ENCODE measurements around the gene OR1J2. TPM values are rescaled to one million over a fixed set of nuclear protein-coding genes. Genes with fewer than 3 reads are reported as not detected.

OR1J2 gene
- total RNA-seq, 2 experiments from 2014 or later = not detected

Other genes with a start within 250 kb of the OR1J2 start
- 10 to 100 TPM; 25.8 to 25.9 TPM for gene RBM18, start 246.0 kb upstream of the OR1J2 start, total RNA-seq
- gene MRRF, start 245.9 kb upstream of the OR1J2 start, total RNA-seq = 10 to 100 TPM; 51.0 TPM
- not detected for gene PTGS1, start 139.8 kb upstream of the OR1J2 start, total RNA-seq
- gene OR1J1, start 32.9 kb upstream of the OR1J2 start, total RNA-seq = not detected
- not detected for gene OR1J4, start 8.3 kb downstream of the OR1J2 start, total RNA-seq
- not detected for gene OR1N1, start 16.5 kb downstream of the OR1J2 start, total RNA-seq
- not detected for gene OR1N2, start 42.3 kb downstream of the OR1J2 start, total RNA-seq
- gene OR1L8, start 72.6 kb downstream of the OR1J2 start, total RNA-seq = not detected
- not detected for gene OR1Q1, start 103.9 kb downstream of the OR1J2 start, total RNA-seq
- gene OR1B1, start 146.8 kb downstream of the OR1J2 start, total RNA-seq = not detected
- not detected for gene OR1L1, start 150.9 kb downstream of the OR1J2 start, total RNA-seq
- not detected for gene OR1L3, start 164.3 kb downstream of the OR1J2 start, total RNA-seq
- not detected for gene OR1L4, start 213.2 kb downstream of the OR1J2 start, total RNA-seq
- not detected for gene OR1L6, start 231.5 kb downstream of the OR1J2 start, total RNA-seq